ENCODE results near the gene NDNF.

DNA sequence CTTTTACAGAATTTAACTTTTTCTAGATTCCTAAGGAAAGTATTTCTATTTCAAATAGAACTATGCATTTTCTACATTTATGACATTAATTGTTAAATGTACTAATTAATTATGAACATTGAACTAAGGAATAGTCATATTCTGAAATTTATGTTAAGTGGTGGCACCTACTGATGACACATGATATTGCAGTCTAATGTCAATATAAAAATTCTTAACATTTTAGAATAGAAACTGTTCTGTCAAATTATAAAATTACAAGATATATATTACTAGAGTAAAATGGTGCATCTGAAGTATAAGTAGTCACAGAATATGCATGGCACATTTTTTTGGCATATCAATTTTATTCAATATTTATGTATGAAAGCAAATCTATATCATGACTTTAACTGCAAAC, 40.2 kb upstream of the NDNF start:
- TF ChIP-seq BRF1 (IDR thresholded peaks at IDR 0.05; ENCODE audit: borderline replicate concordance, extremely low read depth, insufficient read length) (no peak), POLR2A (conservative IDR thresholded peaks at IDR 0.05) (no peak), CTCF (IDR thresholded peaks at IDR 0.05 in 2 of 3, conservative IDR thresholded peaks at IDR 0.05 in 1 of 3; ENCODE audit: insufficient read depth in 2 of 3, low read depth in 1 of 3, low read length in 3 of 3) (peak in 2 of 3 experiments; percentile 3 to 17; a peak in 1 of 6 replicates), MEF2A (IDR thresholded peaks at IDR 0.05; ENCODE audit: control insufficient read depth, low read depth, low read length) (no peak)
- TF ChIP-seq, protein P1, sequence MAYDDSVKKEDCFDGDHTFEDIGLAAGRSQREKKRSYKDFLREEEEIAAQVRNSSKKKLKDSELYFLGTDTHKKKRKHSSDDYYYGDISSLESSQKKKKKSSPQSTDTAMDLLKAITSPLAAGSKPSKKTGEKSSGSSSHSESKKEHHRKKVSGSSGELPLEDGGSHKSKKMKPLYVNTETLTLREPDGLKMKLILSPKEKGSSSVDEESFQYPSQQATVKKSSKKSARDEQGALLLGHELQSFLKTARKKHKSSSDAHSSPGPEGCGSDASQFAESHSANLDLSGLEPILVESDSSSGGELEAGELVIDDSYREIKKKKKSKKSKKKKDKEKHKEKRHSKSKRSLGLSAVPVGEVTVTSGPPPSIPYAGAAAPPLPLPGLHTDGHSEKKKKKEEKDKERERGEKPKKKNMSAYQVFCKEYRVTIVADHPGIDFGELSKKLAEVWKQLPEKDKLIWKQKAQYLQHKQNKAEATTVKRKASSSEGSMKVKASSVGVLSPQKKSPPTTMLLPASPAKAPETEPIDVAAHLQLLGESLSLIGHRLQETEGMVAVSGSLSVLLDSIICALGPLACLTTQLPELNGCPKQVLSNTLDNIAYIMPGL (CRISPR knock-in tag; IDR thresholded peaks at IDR 0.05), result no peak

All from K562 (cell line).